Fibroblast of the aortic adventitia (primary cell): ENCODE measurements around the gene CLCA1. TPM values are rescaled to one million over a fixed set of nuclear protein-coding genes. Genes with fewer than 3 reads are reported as not detected.

Source experiments
- DNase-seq: peaks from one replicate; pipeline ENCODE4 v3.0.0-alpha.2; 2010; ENCODE audit warnings: low read depth
- H3K4me3 ChIP-seq: 2 replicates; pipeline ENCODE4 v1.5.1; 2011; ENCODE audit warnings: low read depth, mild to moderate bottlenecking, control low read depth, low read length, moderate library complexity
- CTCF ChIP-seq: IDR thresholded peaks from 2 replicates; pipeline ENCODE4 v1.5.1; 2011; ENCODE audit warnings: mild to moderate bottlenecking, low read length, control low read depth, inconsistent platforms; ENCODE audit not compliant: insufficient read depth
- total RNA-seq: library from RNA; depleted of rRNA; stranded (reverse); fragments of >200 nt; gene quantifications from 2 replicates; pipeline ENCODE4 v1.2.3, GENCODE V29; 2012; ENCODE audit warnings: low replicate concordance

The CLCA1 gene
- total RNA-seq, 1 donor, result not detected

DNA sequence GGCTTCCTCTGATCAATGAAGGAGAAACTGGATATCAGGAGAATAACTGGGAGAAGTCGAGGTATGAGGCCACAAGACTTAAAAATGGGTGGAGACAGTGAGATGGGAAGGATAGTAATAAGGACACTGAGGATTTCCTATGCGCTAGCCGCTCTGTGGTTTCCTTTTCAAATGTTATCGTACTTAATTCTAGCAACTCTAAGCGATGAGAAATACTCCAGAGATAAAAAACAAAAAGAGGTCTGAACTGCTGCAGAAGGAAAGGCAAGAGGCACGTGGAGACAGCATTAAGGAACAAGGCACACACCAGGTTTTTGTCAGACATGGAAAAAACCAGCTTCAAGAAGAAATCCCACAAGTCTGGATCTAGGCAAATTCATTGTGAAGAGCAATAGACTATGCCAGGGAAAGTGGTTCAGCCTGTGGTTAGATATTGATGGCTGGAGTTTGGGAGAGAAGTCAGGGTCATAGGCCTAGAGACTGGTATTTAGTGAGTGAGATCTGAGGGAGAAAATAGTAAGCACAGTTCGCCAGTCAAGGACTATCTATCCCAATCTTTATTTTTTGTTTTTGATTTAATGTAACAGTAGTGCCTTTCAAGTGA lies 39.5 kb upstream of the CLCA1 start:
- peak; percentile 61 for DNase-seq
- no peak overlapping the region for H3K4me3 ChIP-seq
- no peak for TF ChIP-seq CTCF

DNA sequence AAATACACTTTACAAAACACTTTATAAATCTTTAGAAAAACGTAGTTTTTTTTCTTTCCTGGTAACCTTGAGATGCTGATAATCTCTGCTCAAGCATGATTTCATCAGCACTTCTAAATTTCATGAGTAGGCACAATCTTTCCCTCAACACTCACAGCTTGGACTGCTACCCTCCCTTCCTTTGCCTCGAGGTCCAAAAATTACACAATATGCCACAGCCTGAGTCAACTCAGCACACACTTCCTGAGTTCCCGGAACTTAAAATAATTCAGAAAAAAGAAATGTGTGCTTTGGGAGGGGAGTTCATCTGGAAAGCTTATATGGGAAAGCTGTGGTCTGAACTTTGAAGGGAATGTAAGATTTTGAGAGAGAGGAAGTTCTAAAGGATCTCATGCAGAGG lies 38.9 kb upstream of the CLCA1 start:
- peak; percentile 98 for DNase-seq
- H3K4me3 ChIP-seq, result no peak overlapping the region
- no peak for TF ChIP-seq CTCF

DNA sequence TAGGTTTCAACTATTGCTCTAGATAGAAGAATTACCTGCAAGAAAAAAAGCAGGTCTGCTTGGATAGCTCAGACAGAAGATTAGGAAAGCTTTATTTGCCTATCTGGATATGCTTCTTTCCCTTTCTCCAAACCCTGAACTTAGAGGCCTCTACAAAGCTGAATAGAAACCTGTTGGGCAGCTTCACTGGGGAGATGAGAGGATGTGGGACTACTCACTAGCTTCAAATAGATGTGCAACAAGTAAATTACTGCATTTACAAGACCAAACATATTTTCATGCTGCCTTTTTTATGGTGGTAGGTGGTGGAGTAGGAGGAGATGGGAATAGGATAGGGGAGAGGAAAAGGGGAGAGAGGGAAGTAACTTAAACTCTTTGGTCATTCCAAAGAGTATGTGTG lies 38.4 kb upstream of the CLCA1 start:
- DNase-seq, result no peak
- no peak overlapping the region for H3K4me3 ChIP-seq
- no peak for TF ChIP-seq CTCF

GRCh38 chr1:86434059-86434458 lies 34.7 kb upstream of the CLCA1 start:
- H3K4me3 ChIP-seq, result no peak overlapping the region
- no peak for DNase-seq
- TF ChIP-seq CTCF, result no peak

- no peak for TF ChIP-seq CTCF
- DNase-seq, result no peak
- no peak overlapping the region for H3K4me3 ChIP-seq
These were observed 33.4 kb upstream of the CLCA1 start for GRCh38 chr1:86435327-86435726.

DNA sequence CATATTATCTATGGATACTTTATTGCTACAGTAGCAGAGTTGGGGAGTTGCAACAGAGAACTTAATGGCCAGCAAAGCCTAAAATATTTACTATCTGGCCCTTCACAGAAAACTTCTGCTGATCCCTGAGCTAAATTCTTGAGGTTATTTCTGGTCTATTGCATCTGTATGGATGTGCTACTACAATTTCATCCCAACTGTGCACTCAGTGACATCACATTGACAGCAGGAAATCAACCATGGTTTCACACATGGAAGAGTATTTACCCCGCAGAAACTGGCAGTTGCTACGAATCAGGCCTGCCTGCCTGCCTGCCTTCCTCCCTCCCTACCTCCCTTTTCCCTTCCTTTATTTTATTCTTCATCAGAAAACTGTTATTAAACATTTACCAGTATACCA lies 32.7 kb upstream of the CLCA1 start:
- no peak overlapping the region for H3K4me3 ChIP-seq
- TF ChIP-seq CTCF, result no peak
- no peak for DNase-seq

DNA sequence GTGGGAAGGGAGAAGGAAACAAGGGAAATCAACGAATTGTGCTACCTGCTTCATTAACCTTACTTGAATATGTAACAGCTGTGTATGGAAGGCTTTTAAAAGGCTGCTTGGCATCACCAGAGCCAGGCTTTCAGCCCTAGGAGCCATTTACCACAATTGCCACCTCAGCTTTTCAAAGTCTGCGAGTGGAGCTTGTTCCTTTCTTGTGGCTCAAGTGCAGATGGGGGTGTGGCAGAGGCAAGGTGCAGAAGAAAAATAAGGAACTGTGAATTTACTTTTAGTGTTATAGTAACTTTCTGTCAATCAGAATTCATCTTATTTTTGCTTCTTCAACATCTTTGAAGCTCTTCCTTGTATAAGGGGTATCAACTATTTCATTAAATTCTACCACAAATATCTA lies 27.1 kb upstream of the CLCA1 start:
- DNase-seq, result no peak
- H3K4me3 ChIP-seq, result no peak overlapping the region
- TF ChIP-seq CTCF, result no peak
